Mucosa of gallbladder (tissue), 1 donor: Measurements from ENCODE around the gene ADAM19. TPM values are rescaled to one million over a fixed set of nuclear protein-coding genes. Genes with fewer than 3 reads are reported as not detected.
A peak's percentile ranks its signal among the peaks of the same experiment; 100 is the strongest.

ENCODE experiments used
- DNase-seq: peaks from one replicate; pipeline ENCODE4 v3.0.0-alpha.2; 2020; ENCODE audit warnings: low spot score
- total RNA-seq: library from RNA; stranded (reverse); gene quantifications from one replicate; pipeline ENCODE4 v1.2.1, GENCODE V29; 2021
- donor health status: DM: no; HTN: no; CAD: no.

Gene ADAM19
- total RNA-seq, 1 donor from 2014 or later = 22.1 TPM

DNA sequence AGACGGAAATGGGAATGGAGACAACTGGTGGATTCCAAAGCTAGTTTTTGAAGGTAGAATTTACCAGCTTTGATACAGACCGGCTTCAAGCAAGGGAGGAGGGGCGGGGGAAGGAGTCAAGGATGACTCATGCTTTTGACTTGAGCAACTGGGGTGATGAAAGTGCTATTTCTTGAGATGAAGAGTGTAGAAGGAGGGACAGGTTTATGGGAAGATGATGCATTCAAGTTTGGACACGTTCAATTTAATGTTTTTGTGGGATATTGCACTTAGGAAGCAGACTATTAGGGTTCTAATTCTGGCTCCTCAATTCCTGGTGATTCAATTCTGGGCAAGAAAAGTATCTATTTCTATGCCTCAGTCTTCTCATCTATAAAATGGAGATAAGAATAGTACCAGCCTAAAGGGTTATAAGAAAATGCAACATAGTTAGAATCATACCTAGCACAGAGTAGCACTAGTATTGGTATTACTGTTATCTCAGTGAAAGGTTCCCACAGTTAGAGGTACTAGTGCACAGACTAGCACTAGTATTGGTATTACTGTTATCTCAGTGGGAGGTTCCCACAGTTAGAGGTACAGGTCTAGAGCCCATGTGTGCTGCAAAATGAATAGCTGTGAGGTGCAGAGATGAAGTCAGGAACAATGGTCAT lies 110.9 kb downstream of the ADAM19 start:
- peak; percentile 27 for DNase-seq

DNA sequence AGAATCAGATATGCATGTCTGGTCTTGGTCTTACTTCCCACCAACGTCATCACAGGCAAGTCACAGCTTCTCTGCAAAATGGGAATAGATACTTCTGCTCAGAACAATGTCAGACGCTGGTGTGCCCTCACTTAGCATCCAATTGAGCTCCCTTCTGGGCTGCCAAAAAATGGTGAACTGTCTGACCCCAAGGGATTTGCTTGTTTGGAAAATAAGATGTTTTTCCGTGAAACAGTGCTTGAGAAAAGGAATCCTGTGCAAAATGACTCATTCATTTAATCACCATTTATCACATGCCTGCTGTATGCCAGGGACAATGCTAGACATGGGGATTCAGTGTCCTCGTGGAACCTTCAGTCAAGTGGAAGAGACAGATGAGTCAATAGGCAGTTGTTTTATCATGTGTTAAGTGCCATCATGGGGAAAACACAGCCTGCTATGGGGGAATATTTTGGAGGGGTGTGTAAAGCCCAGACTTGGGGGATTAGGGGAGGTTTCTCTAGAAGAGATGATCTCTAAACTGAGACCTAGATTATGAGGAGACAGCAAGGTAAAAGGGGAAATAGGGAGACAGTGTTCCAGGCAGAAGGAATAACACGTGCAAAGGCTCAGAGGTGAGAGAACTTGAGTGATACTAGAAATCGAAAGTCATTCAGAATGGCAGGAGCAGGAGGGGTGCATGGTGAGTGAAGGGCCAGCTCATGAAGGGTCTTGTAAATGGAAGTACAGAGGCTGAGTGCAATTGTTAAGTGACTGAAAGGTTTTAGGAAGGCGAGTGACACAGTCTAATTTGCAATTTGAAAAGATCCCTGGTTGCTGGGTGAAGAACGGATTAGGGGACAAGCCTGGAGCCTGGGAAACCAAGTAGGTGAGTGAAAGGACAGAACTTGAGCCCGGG lies 111.7 kb downstream of the ADAM19 start:
- no peak for DNase-seq

DNA sequence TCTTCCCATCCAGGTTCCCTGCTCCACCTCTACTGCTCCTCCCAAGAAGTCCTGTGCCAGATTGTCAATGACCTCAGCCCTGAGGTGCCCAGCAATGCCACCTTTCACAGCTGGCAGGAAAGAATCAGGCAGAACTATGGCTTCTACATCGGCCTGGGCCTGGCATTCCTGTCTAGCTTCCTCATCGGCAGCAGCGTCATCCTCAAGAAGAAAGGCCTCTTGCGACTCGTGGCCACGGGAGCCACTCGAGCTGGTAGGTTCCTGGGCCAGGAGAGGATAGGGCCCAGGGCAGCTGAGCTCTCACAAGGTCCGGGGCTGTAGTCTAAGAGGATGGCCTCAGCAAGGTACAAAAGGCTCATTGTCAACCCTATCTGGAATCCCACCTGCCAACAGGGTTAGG lies 112.5 kb downstream of the ADAM19 start:
- DNase-seq = no peak

DNA sequence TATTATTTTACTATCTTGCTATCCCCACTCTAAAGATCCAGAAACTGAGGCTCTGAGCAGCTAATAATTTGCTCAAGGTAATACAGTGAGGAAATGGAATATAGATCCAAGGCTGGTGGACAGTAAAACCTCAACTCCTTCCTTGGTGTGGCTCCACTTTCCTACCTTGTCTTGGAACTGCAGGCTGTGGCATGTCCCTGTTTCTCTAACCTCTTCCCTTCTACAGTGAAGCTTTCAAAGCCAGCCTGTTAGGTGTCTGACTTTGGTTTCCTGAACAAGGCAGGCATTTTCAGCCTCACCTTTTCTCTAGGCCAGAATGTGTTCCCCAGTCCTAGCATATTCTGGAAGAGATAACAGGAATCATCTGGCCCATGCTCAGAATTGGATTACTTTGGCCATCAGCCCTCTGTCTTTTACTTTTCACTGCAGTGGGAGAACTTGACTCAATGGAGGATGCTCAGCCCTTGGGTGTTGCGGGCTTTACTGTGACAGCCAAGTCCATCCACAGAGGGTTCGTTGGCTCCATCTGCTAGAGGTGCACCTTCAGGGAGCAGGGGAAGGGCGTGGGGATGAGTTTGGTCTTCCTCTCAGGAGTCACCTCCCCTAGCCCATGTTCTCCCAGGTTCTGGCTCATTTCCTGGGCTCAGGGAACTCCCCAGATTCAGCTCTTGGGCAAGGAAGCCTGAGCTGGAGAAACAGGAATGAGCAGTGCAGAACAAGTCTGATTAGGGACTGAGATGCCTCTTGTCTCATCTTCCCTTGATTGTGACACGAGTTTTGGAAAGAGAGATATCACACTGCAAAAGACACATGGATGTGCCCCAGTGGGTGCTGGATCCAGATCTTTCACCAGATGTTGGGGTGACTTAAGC lies 114.4 kb downstream of the ADAM19 start:
- DNase-seq = no peak

DNA sequence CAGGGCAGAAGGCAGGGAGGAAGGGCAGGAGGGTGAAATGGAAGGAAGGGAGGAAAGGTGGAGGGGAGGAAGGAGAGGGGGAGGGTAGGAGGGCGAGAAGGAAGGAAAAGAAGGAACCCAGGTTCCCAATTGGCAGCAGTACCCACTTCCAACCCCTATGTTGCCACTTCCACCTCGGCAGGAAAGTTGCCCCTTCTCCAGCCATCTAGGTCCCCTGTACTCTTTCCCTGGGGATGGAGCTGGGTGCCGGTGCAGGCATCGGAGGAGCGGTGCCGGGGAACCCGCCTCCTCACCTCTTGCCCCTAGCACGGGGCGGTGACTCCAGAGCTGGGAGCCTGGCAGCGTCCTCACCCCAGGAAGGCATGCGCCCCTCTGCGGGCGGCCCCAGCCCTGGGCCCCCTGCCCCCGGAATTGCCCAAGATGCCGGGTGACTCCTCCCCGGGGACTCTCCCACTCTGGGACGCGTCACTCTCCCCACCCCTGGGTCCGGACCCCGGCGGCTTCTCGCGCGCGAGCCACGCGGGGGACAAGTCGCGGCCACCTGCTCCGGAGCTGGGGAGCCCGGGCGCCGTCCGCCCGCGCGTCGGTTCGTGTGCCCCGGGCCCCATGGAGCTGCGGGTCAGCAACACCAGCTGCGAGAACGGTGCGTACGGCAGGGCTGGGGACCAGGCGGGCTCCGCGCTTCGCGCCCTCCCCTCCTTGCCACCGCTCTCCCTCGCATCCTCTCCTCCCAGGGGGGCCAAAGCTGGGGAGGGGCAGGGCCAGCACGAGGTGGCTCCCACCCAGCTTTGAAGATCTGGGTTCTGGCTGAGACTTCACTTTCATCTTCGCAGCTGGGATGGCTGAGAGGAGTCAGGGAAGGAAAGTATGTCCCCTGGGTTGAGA lies 115.6 kb downstream of the ADAM19 start, which contains the start of gene NIPAL4:
Gene NIPAL4 (plus strand): TSS at position 499 of the 885 bp plus-strand sequence. CDS start 108 bp downstream, at position 607.
- DNase-seq = no peak

DNA sequence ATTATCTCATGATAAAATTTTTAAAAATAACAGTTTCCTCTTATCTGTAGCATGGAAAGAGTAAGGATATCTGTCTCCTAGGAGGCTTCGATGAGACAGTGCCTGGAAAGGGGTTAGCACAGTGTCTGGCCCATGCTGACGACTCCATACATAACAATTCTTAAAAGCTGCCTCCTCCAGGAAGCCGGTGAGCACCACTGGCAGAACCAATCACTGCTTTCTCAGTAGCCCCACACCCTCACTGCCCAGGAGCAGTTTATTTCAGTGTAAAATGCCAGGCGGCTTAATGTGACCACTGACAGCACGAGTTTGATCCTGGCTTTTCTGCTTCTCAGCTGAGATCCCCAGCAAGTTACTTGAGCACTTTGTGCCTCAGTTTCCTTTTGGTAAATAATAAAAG lies 116.7 kb downstream of the ADAM19 start:
- no peak for DNase-seq

DNA sequence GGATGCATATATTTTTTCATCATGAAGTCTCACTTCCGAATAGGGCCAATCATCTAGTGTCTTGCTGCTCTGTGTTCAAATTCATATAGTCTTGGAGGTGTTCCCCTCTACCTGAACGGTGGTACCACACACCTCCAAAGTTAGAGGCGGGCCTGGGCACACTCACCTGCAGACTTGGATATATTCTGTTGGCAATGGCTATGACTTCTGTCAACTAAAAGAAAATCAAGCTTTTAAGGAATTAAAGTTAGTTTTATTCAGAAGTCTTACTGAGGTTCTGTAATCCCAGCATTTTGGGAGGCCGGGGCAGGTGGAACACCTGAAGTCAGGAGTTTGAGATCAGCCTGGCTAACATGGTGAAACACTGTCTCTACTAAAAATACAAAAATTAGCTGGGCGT lies 118.2 kb downstream of the ADAM19 start:
- DNase-seq = no peak

DNA sequence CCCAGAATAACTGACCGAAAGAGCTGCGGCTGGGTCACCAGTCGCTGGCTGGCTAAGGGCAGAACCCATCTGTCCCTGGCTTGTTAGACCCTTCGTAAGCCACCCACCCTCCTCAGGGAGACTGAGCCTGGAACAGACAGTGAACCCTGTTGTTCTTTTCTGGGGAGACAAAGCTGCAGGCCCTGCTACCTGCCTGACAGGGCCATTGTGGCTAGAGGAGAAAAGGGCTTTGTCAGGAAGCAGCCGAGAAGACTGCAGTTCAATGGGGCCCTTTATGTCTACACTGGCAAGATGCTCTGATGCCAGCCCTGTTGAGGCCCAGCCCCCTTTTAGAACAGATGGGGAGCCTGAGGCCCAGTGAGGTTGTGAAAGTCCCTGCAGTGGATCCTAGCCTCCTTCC lies 119.3 kb downstream of the ADAM19 start:
- no peak for DNase-seq

DNA sequence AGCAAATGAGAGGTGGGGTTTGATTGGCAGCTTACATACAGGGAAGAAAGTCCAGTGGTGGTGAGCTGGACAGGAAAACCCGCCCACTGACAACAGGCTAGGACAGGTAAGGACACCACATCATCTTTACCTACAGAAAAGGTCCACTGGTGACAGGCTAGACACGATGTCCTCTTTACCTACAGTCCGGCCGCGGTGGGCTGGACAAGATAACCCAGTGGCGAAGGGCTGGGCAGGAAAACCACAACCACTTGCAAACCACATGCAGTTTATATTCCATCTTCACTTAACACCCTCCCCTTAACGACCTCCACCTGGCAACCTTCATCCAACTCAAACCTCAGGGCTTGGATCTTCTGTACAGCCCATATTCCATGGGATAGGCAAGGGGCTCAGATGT lies 120.5 kb downstream of the ADAM19 start:
- no peak for DNase-seq

DNA sequence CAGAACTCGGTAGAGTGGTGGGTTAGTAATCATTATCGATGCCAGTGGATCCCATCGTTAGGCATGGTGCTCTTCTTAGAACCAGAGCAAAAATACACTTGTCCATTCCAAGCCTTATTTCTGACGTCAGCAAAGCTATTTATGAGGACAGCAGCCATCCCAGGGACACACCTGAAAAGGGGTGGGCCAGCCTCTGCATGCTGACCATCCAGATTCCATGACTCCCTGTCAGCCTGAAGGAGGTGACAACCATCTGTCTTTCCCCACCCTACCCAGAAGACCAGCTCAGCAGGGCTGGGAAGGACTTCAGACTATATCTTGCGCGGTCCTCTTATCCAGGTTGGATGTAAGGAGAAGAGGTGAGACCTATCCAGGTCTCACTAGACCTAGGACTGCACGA lies 121.3 kb downstream of the ADAM19 start:
- no peak for DNase-seq

DNA sequence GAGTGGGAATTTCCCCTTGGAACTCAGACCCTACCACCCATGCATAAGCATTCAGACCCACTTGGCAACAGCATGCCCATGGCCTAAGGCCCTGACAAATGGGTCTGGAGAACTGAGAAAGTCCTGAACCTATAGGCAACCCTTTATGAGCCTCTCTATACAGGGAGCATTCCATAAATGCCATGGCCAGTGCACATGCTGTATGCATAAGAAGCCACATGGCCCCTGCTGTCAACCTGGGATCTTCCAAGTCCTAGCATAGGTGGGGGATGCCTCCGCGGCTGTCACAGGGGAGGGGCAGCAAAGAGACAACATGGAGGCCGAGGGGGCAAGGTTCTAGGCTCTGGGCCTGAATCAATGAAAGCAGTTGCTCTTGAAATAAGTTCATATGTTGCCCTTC lies 123.8 kb downstream of the ADAM19 start:
- no peak for DNase-seq

DNA sequence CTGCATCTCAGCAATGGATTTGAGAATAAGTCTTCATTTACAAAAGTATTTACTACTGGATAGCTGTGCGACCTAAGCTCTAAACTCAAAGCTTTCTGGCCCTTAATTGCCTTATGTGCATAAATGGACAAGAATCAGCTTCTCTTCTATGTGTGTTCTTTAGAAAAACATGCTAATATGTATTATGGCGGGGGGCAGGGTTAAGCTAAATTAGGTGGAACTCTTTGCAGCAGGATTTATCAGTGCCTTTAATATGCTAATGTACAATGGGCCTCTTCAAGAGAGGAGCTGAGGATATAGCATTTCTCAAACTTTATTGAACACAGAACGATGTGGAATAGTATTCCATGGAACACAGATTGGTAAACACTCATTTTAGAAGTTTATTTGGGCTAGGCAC lies 125.6 kb downstream of the ADAM19 start:
- no peak for DNase-seq

DNA sequence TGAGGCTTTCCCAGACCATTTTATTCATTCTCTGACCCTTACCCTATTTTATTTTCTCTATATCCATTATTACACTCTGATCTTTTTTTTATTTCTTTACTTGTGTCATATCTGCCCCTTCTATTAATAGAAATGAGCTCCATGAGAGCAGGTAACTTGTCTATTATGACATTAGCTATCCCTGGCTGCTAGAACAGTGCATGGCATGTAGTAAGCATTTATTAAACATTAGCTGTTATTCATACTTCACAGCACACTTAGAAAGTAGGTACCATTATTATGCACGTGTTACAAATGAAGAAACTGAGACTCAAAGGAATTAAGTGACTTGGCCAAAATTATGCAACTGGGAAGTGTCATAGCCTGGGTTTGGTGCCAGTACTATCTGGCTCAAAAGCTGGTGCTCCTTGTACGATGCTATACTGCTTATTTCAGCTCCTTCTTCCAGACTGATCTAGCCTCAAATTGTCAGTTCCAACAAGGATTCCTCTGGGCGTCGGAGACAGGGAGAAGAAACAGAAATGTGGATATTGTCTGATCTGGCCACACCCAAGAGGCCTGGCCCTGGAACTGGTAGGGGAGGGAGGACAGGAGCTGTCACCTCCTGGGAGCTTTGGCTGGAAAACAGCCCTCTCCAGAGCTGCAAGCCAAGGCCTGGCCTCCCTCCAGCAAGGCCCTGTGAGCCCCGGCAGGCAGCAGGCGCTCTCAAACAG lies 126.4 kb downstream of the ADAM19 start:
- DNase-seq = peak; percentile 68

DNA sequence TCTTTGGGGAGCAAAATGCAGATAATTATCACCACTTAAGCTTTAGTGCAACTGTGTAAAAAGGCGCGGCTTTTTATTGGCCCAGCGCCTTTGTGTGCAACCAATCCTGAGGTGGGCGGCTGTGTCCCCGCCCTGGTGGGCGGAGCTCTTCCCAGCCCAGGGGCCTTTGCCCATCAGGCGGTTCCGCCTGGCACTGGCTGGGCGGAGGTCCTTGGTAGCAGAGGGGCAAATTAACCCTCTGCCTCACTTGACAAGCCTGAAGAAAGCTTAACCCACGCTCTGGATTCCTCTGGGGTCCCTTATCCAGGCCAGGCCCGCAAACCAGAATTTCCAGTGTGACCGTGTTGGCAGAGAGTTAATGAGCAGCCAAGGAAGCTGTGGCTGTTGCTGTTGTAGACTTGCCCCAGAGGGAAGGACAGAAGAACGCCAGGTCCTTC lies 128.4 kb downstream of the ADAM19 start:
- peak; percentile 55 for DNase-seq

DNA sequence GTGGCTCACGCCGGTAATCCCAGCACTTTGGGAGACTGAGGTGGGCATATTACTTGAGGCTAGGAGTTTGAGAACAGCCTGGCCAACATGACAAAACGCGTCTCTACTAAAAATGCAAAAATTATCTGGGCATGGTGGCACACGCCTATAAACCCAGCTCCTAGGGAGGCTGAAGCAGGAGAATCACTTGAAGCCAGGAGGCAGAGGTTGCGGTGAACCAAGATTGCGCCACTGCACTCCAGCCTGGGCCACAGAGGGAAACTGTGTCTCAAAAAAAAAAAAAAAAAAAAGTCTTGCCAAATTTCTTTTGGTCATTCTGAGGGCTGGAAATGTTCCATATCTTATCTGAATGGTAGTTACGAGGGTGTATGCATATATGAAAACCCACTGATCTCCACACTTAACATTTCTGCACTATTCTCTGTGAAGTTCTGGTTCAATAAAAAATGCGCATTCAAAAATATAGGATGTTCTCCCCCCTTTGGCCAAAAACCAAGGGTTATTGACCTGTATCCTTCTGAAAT lies 129.1 kb downstream of the ADAM19 start:
- DNase-seq = no peak

DNA sequence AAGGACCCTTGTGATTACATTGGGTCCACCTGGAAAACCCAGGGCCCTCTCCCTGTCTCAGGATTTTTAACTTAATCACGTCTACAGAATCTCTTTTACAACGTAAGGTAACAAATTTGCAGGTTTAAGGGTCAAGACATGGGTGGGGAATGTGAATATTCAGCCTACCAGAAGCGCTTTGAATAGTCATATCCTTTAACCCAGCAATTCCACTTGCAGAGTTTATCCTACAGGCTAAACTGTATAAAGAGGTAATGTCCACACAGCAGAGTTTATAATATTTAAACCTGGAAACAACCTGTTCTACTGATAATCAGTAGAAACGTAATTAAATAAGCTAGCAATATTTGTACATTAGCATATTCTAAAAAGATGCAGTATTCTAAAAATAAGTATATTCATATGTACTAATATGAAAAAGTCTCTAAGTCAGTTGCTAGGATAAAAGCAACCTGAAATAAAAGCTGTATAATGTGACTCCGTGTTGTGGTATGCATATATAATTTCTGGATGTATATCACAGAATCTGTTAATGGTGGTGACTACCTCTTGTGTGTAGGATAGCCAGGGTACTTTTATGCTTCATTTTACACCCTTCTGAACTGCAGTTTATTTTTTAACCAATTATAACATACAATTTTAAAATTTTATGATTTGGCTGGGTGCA lies 129.7 kb downstream of the ADAM19 start:
- DNase-seq = no peak

DNA sequence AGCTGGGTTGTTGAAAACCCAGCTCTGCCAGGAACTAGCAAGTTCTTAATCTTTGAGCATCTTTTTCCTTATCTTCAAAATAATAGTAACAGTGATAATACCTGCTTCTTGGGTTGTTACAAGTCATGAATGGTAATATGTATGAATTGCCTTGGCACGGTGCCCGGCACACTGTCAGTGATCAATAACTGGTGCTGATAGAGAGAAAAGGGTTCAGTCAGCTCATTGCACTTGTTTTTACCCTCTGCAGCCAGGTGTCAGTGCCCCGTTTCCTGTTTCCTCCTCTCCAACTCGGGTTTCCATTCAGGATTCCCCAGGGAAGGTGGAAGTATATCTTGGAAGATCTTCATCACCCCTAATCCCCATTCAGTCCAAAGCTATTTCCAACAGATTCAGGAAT lies 131.4 kb downstream of the ADAM19 start:
- DNase-seq = peak; percentile 81

DNA sequence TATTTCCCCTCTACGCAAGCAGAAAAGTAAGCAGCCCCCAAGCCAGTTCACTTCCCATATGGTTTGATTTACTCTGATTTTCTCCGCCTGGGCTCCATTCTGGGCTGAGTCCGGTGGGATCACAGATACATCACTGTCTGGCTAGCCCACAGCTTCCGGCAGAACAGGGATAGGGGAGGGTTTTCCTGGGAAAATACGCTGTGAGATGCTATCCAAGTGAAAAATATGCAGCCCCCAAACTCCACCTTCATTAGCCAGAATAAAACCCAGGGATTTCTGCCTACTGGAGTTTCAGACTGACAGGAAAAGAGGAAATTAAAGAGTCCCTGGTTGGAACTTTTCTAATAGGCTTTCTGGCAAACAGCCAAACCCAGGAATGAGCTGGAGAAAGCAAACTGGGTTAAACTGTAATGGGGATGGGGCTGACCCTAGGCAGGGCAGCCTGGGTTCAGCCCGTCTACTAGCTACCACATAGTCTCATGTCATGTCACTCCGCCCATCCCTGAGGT lies 132.5 kb downstream of the ADAM19 start:
- DNase-seq = no peak

DNA sequence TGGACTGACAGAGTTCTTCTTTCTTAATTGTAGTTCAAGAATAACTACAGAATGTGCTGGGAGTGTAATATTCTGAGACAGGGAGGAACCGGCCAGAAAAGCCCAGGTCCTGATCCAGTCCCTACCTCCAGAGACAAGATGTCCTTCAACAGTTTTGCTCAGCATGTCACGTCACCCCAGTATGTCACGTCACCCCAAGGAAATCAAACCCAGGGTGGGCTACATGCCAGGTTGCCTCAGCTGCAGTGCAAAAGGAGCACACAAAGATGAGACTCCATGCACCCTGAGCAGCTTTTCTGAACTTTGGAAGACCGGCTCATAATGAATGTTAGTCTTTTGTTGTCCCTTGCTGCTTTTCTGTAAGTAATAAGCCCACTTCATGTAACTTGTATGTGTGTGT lies 141.5 kb downstream of the ADAM19 start:
- no peak for DNase-seq
